ENCODE results near the gene WBP2NL.

The WBP2NL gene

DNA sequence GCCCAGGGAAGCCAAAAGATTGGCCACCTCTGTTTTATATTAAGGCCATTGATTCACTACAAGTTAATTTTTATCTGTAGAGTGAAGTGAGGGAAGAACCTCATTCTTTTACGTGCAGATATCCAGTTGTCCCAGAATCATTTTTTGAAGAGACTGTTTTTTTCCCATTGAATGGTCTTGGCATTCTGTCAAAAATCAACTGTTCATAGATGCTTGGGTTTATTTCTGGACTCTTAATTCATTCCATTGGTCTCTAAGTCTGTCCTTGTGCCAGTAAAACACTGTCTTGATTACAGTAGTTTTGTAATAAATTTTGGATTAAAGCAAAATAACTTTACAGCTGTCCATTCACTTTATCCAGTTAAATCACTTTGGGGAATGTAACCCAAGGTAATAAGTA is 26.8 kb downstream of the WBP2NL start:
- TF ChIP-seq, protein P1, sequence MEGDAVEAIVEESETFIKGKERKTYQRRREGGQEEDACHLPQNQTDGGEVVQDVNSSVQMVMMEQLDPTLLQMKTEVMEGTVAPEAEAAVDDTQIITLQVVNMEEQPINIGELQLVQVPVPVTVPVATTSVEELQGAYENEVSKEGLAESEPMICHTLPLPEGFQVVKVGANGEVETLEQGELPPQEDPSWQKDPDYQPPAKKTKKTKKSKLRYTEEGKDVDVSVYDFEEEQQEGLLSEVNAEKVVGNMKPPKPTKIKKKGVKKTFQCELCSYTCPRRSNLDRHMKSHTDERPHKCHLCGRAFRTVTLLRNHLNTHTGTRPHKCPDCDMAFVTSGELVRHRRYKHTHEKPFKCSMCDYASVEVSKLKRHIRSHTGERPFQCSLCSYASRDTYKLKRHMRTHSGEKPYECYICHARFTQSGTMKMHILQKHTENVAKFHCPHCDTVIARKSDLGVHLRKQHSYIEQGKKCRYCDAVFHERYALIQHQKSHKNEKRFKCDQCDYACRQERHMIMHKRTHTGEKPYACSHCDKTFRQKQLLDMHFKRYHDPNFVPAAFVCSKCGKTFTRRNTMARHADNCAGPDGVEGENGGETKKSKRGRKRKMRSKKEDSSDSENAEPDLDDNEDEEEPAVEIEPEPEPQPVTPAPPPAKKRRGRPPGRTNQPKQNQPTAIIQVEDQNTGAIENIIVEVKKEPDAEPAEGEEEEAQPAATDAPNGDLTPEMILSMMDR (IDR thresholded peaks at IDR 0.05; ENCODE audit: control insufficient read depth, extremely low read depth, insufficient read depth) = no peak
- no peak for DNase-seq (ENCODE audit: low read depth)
- no peak overlapping the region for H3K4me3 ChIP-seq (ENCODE audit: low read depth, low read length)

DNA sequence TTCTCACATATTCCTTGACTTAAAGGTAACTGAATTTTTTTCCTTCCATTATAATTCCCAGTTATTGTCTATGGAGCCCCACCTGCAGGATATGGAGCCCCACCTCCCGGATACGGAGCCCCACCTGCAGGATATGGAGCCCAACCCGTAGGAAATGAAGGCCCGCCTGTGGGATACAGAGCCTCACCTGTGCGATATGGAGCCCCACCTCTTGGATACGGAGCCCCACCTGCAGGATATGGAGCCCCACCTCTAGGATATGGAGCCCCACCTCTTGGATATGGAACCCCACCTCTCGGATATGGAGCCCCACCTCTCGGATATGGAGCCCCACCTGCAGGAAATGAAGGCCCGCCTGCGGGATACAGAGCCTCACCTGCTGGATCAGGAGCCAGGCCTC is 28.1 kb downstream of the WBP2NL start:
- TF ChIP-seq, protein P1 (IDR thresholded peaks at IDR 0.05; ENCODE audit: control insufficient read depth, extremely low read depth, insufficient read depth) = no peak
- no peak overlapping the region for H3K4me3 ChIP-seq (ENCODE audit: low read depth, low read length)
- DNase-seq (ENCODE audit: low read depth) = no peak

DNA sequence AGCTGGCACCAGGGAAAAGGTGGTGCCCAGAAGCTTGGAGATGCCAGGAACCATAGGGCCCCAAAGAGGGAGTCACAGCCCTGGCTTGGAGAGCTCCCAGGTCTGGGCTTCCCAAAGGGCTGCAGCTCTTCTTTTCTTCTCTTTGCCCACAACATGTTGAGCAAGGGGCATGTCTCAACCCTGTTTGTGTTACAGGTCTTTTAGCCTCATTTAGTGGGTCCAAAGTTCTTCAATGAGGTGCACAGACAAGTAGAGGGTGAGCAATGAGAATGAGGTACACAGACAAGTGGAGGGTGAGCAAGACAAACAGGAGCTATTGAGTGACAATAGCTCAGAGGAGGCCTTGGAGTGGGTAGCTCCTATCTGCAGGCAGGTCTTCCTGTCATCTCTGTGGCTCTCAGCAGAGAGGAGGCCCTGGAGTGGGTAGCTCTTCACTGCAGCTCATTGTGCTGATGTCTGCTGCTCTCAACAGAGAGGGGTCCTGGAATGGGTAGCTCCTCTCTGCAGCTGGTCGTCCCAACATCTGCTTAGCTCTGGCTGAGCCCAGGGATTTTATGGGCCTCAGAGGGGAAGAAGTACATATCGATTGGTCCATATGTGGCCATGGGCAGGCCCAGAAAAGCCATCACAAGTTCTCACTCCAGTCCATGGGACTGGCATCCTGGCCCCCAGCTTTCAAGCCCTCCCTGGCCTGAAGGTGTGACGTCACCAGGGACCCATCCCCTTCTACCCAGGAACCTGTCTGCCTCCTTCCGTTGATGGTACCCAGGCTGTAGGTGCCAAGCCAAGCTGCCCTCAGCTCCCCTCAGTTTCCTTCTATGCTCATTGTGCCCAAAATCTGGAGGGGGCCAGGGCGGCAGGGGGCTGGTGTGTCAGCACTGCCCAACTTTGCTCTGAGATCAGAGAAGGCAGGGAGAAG is 34.9 kb downstream of the WBP2NL start:
- DNase-seq (ENCODE audit: low read depth) = no peak
- H3K4me3 ChIP-seq (ENCODE audit: low read depth, low read length) = no peak overlapping the region
- TF ChIP-seq, protein P1 (IDR thresholded peaks at IDR 0.05; ENCODE audit: control insufficient read depth, extremely low read depth, insufficient read depth) = no peak

DNA sequence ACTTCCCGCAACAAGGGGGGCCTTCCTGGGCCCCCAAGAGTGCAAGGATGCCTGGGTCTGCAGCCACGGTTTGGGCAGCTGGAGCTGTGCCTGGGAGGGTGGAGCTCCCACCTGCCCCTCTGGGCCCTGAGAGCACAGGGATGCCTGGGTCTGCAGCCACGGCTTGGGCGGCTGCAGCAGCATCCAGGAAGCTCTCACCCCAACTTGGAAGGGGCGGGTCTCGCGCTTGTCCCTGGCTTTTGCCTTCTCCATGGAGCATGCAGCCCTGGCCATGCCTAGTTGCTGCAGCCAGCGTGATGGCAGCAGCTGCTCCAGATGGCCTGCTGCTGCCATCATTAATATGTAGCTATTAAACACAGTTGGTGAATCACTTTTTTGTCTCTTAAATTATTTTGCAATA is 36.7 kb downstream of the WBP2NL start:
- TF ChIP-seq, protein P1 (IDR thresholded peaks at IDR 0.05; ENCODE audit: control insufficient read depth, extremely low read depth, insufficient read depth) = no peak
- H3K4me3 ChIP-seq (ENCODE audit: low read depth, low read length) = no peak overlapping the region
- no peak for DNase-seq (ENCODE audit: low read depth)

DNA sequence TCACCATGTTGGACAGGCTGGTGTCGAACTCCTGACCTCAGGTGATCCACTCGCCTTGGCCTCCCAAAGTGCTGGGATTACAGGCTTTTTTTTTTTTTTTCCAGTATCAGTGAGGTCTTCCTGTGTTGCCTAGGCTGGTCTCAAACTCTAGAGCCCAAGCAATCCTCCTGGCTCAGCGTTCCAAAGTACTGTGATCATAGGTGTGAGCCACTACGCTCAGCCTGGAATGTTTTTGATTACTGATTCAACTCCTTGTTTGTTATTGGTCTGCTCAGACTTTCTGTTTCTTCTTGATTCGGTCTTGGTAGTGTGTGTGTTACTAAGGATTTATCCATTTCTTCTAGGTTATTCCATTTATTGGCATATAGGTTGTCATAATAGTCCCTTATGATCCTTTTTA is 40.7 kb downstream of the WBP2NL start:
- DNase-seq (ENCODE audit: low read depth) = no peak
- TF ChIP-seq, protein P1 (IDR thresholded peaks at IDR 0.05; ENCODE audit: control insufficient read depth, extremely low read depth, insufficient read depth) = no peak
- H3K4me3 ChIP-seq (ENCODE audit: low read depth, low read length) = no peak overlapping the region

DNA sequence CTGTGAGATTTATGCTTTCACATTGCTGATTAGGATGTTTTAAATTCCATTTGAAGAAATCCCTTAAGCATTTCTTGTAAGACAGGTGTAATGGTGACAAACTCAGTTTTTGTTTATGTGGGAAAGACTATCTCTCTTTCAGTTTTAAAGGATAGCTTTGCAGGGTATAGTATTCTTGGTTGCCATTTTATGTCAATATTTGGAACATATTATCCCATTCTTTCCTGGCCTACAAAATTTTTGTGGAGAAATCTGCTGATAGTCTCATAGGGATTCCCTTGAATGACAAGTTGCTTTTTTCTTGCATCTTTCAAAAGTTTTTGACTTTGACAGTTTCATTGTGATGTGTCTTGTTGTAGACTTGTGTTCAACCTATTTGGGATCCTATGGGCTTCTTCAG is 43.2 kb downstream of the WBP2NL start:
- no peak for DNase-seq (ENCODE audit: low read depth)
- TF ChIP-seq, protein P1 (IDR thresholded peaks at IDR 0.05; ENCODE audit: control insufficient read depth, extremely low read depth, insufficient read depth) = no peak
- no peak overlapping the region for H3K4me3 ChIP-seq (ENCODE audit: low read depth, low read length)

All from LNCaP clone FGC (cell line).